CD14-positive monocyte (primary cell): Measurements from ENCODE around the gene NPY4R2. TPM values are rescaled to one million over a fixed set of nuclear protein-coding genes. Genes with fewer than 3 reads are reported as not detected.
"Not testable (repeated sequence)": the region's sequence is repeated elsewhere in the genome, so short reads cannot be mapped to it uniquely, and the experiment has no call there.

Source experiments
- DNase-seq, 3 donors: peaks; one replicate each; pipeline ENCODE4 v3.0.0-alpha.2; 2011 to 2022
- H2AFZ ChIP-seq: 2 replicates; pipeline ENCODE4 v1.6.0; 2012; ENCODE audit warnings: mild to moderate bottlenecking, low read depth, low read length, inconsistent platforms; ENCODE audit not compliant: insufficient read depth, poor library complexity, severe bottlenecking
- H3K27ac ChIP-seq, 2 donors: 1 replicate in 1 of 2; 2 replicates in 1 of 2; pipeline ENCODE4 v1.5.1; 2012 to 2013; ENCODE audit warnings: low read length in 2 of 2, control low read depth in 1 of 2, inconsistent platforms in 1 of 2, low read depth in 1 of 2, mild to moderate bottlenecking in 1 of 2
- H3K27me3 ChIP-seq, 2 donors: one replicate each; pipeline versions ENCODE4 v1.6.0 to v1.6.1; 2011 to 2013; ENCODE audit warnings: low read length in 2 of 2; ENCODE audit not compliant: control insufficient read depth in 2 of 2, insufficient read depth in 2 of 2
- H3K36me3 ChIP-seq, 2 donors: replicated peaks in 1 of 2; 1 replicate in 1 of 2; 2 replicates in 1 of 2; pipeline versions ENCODE4 v1.5.1 to v1.6.1; 2012 to 2013; ENCODE audit warnings: low read length in 2 of 2, control low read depth in 1 of 2, inconsistent platforms in 1 of 2, mild to moderate bottlenecking in 1 of 2; ENCODE audit not compliant: insufficient read depth in 2 of 2, control insufficient read depth in 1 of 2
- H3K4me1 ChIP-seq, 2 donors: 1 replicate in 1 of 2; 2 replicates in 1 of 2; pipeline versions ENCODE4 v1.5.1 to v1.6.1; 2012 to 2013; ENCODE audit warnings: low read length in 2 of 2, control low read depth in 1 of 2, inconsistent platforms in 1 of 2, mild to moderate bottlenecking in 1 of 2, moderate library complexity in 1 of 2; ENCODE audit not compliant: insufficient read depth in 2 of 2, control insufficient read depth in 1 of 2
- H3K4me2 ChIP-seq: replicated peaks from 2 replicates; pipeline ENCODE3; 2012; ENCODE audit warnings: low read length, moderate library complexity, mild to moderate bottlenecking; ENCODE audit not compliant: poor library complexity, severe bottlenecking; ENCODE audit errors: extremely low read depth
- H3K4me3 ChIP-seq, 3 experiments: fragments of 200-600 bp in 1 of 3; sonication (generic) in 1 of 3; replicated peaks in 1 of 3; 1 replicate in 2 of 3; 2 replicates in 1 of 3; pipeline ENCODE4 v1.5.1; 2011 to 2013; ENCODE audit warnings: low read length in 3 of 3, mild to moderate bottlenecking in 3 of 3, control low read depth in 2 of 3, low read depth in 2 of 3, inconsistent platforms in 1 of 3, moderate library complexity in 1 of 3
- H3K79me2 ChIP-seq: 2 replicates; pipeline ENCODE4 v1.6.0; 2012; ENCODE audit warnings: mild to moderate bottlenecking, control low read depth, inconsistent platforms, low read length, moderate library complexity; ENCODE audit not compliant: insufficient read depth
- H3K9ac ChIP-seq: 2 replicates; pipeline ENCODE4 v1.6.0; 2017; ENCODE audit warnings: low read length, mild to moderate bottlenecking; ENCODE audit not compliant: insufficient read depth, poor library complexity, severe bottlenecking
- H3K9me3 ChIP-seq, 2 donors: replicated peaks in 1 of 2; 1 replicate in 1 of 2; 2 replicates in 1 of 2; pipeline versions ENCODE4 v1.5.1 to v1.6.1; 2012 to 2013; ENCODE audit warnings: low read length in 2 of 2, control low read depth in 1 of 2; ENCODE audit not compliant: control insufficient read depth in 1 of 2, insufficient read depth in 1 of 2
- H4K20me1 ChIP-seq: 2 replicates; pipeline ENCODE4 v1.6.0; 2012; ENCODE audit warnings: mild to moderate bottlenecking, low read length, control low read depth, moderate library complexity; ENCODE audit not compliant: insufficient read depth
- H3K27ac Mint-ChIP-seq, 7 donors: one replicate each; pipeline ENCODE4 v1.8.0; 2020; ENCODE audit warnings: mild to moderate bottlenecking in 7 of 7, mixed read lengths in 7 of 7, moderate library complexity in 6 of 7, inconsistent platforms in 2 of 7
- H3K27me3 Mint-ChIP-seq, 3 donors: one replicate each; pipeline ENCODE4 v1.8.0; 2021 to 2022; ENCODE audit warnings: low read depth in 3 of 3, mild to moderate bottlenecking in 3 of 3, mixed read lengths in 3 of 3, moderate library complexity in 3 of 3, inconsistent platforms in 1 of 3
- H3K36me3 Mint-ChIP-seq, 2 donors: one replicate each; pipeline ENCODE4 v1.8.0; 2020; ENCODE audit warnings: mixed read lengths in 2 of 2, inconsistent platforms in 1 of 2, mild to moderate bottlenecking in 1 of 2
- H3K4me1 Mint-ChIP-seq: one replicate; pipeline ENCODE4 v1.8.0; 2020; ENCODE audit warnings: mild to moderate bottlenecking, mixed read lengths
- H3K4me3 Mint-ChIP-seq, 2 donors: one replicate each; pipeline ENCODE4 v1.8.0; 2020; ENCODE audit warnings: mild to moderate bottlenecking in 2 of 2, mixed read lengths in 2 of 2, moderate library complexity in 1 of 2
- H3K9me3 Mint-ChIP-seq, 7 donors: one replicate each; pipeline ENCODE4 v1.8.0; 2020 to 2022; ENCODE audit warnings: mixed read lengths in 7 of 7, mild to moderate bottlenecking in 6 of 7, moderate library complexity in 6 of 7, inconsistent platforms in 2 of 7
- WGBS: methylation state at CpG from one replicate; pipeline ENCODE4 v1.1.5; 2013; ENCODE audit warnings: missing lambda C conversion rate; ENCODE audit not compliant: insufficient coverage; 5-methylcytosine and 5-hydroxymethylcytosine counted together
- intact Hi-C, 2 donors: fragments of 100-400 bp; cut with micrococcal nuclease; formaldehyde crosslinking; loops; one replicate each; pipeline versions ENCODE4 v1.15.0 to v1.15.1; 2023
- polyA plus RNA-seq, 3 donors: library from polyadenylated mRNA; depleted of rRNA in 1 of 3; unstranded in 2 of 3; stranded (reverse) in 1 of 3; fragments of 300-500 nt in 2 of 3; fragments of >200 nt in 1 of 3; fragmentation: Illumina TruSeq in 2 of 3; gene quantifications; 1 replicate in 2 of 3; 2 replicates in 1 of 3; pipeline ENCODE4 v1.2.3, GENCODE V29; 2012 to 2021

NPY4R2 gene
- polyA plus RNA-seq, 3 donors = not detected

DNA sequence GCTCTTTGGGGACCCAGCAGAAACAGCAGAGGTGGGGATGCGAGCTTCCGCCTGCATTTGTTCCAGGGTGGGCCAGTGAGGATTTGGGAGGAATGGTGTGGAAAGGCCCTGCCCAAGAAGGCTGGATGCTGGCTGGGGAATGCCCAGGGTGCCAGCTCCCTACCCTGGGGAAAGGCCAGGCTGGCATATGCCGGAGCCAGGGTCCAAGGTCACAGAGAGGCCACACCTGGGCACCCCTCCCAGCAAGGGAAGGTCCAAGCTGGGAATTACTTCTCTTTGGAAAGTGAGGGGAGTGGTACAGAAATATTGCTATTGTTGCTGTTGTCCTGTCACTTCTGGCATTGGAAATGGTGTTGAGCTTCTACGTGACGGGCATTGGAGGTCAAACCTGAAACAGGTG is 53.1 kb downstream of the NPY4R2 start:
- H3K27me3 ChIP-seq, intact Hi-C loops, H3K4me1 Mint-ChIP-seq, H2AFZ ChIP-seq, H3K27ac Mint-ChIP-seq, H3K4me3 ChIP-seq, H3K4me1 ChIP-seq, H3K36me3 Mint-ChIP-seq, H4K20me1 ChIP-seq, H3K9ac ChIP-seq, H3K4me2 ChIP-seq, H3K27me3 Mint-ChIP-seq, H3K36me3 ChIP-seq, H3K9me3 ChIP-seq, DNase-seq, H3K9me3 Mint-ChIP-seq, H3K4me3 Mint-ChIP-seq, H3K79me2 ChIP-seq, H3K27ac ChIP-seq: not testable (repeated sequence)
- no CpG with 5 or more reads among the region's 5 CpGs for WGBS

DNA sequence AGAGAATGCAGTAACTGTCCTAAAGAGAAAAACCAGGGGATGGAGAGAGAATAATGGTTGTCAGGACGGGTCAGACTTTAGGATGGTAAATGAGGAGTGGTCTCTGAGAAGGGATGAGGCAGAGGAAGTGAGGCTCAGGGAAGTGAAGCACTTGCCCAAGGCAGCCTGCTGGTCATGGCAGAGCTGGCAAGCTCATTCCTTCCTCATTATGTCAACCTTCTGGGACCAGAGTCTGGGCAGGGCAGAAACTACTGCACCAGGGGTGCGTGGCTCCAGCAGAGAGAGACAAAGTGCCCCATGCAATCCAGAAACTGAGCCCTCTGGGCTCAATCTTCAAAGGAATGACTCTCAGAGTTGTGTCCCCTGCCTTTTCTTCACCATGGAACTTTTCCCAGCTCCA is 53.6 kb downstream of the NPY4R2 start:
- H3K27ac Mint-ChIP-seq, intact Hi-C loops: not testable (repeated sequence)
- no CpG with 5 or more reads among the region's 2 CpGs for WGBS

More for the DNA sequence above, 53.6 kb downstream of the NPY4R2 start:
- not testable (repeated sequence) for H3K27ac ChIP-seq, DNase-seq, H3K27me3 ChIP-seq, H4K20me1 ChIP-seq, H3K9me3 Mint-ChIP-seq, H3K36me3 Mint-ChIP-seq, H3K27me3 Mint-ChIP-seq, H3K4me2 ChIP-seq, H2AFZ ChIP-seq, H3K4me1 ChIP-seq, H3K36me3 ChIP-seq, H3K79me2 ChIP-seq, H3K4me3 ChIP-seq, H3K4me1 Mint-ChIP-seq, H3K9me3 ChIP-seq, H3K9ac ChIP-seq, H3K4me3 Mint-ChIP-seq

Other genes starting within 250 kb of the NPY4R2 start
- gene SYT15B, start 155.1 kb upstream of the NPY4R2 start, polyA plus RNA-seq = not detected
- not detected for gene FAM25C, start 81.1 kb downstream of the NPY4R2 start, polyA plus RNA-seq